ENCODE measurements around the gene OR2AG2.

DNA sequence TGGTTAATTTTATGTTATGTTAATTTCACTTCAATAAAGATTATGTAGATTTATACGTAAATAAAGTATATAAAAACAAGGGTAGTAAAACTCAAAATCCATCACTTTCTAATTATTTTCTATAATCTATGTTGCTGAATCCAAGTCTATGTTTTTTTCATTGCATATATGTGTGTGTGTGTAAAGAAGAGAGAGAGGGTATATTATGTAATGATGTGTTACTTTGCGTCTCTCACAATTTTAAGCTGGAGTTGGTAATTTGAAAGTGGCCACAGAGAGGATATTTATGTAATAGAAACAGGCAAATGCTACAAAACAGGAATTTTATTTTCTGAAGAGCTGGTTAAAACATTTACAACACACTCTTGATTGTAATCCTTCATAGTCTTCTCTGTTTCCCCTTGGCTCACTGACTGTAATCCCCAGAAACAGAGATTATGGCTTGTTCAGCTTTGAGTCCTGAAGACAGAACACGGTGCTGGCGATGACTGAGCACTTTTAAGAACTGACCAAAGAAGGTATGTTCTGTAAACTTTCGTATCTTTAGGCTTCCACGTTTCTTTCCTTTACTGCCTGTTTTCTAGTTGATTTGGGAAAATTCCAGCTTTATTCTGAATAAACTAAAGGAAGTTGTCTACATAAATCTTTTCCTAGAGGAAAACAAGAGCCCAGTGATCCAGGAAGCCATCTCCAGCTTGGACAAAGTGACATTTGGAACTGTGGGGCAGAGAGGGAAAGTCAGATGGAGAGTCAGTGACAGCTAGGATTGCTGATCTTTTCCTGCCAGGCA is 43.6 kb downstream of the OR2AG2 start:
- TF ChIP-seq GATA2 (IDR thresholded peaks at IDR 0.05; ENCODE audit: low read depth, low read length) (no peak), GATA3 (IDR thresholded peaks at IDR 0.05; ENCODE audit: low read depth, low read length) (no peak)
